Medulla oblongata (tissue), 1 donor: ENCODE data around the gene RAC3.
A peak's percentile ranks its signal among the peaks of the same experiment; 100 is the strongest.

Experiments used
- DNase-seq: peaks from one replicate; pipeline ENCODE4 v3.0.0-alpha.2; 2015; ENCODE audit errors: extremely low spot score

RAC3 gene

GRCh38 chr17:82031303-82031884 lies at the start of gene RAC3:
Gene RAC3, plus strand, starts transcription at chr17:82031678. Its CDS starts 84 bp downstream, at chr17:82031762.
- no peak for DNase-seq

GRCh38 chr17:81983011-81983638 lies 48.4 kb upstream of the RAC3 start:
- no peak for DNase-seq

GRCh38 chr17:81983639-81984373 lies 47.7 kb upstream of the RAC3 start:
- no peak for DNase-seq

GRCh38 chr17:81984773-81985410 lies 46.6 kb upstream of the RAC3 start:
- no peak for DNase-seq

- DNase-seq = no peak
Measured at GRCh38 chr17:81986606-81987005, 44.9 kb upstream of the RAC3 start.

- DNase-seq = no peak
Measured at GRCh38 chr17:81987161-81987770, 44.2 kb upstream of the RAC3 start.

GRCh38 chr17:81990836-81991683 lies 40.4 kb upstream of the RAC3 start:
- no peak for DNase-seq

GRCh38 chr17:81991684-81992305 lies 39.7 kb upstream of the RAC3 start:
- DNase-seq = peak; percentile 75

- no peak for DNase-seq
Measured at GRCh38 chr17:81992306-81993102, 39.0 kb upstream of the RAC3 start.

GRCh38 chr17:81993729-81994592 lies 37.5 kb upstream of the RAC3 start:
- no peak for DNase-seq

GRCh38 chr17:81994593-81995462 lies 36.6 kb upstream of the RAC3 start:
- DNase-seq = no peak

- DNase-seq = no peak
Measured at GRCh38 chr17:81995463-81996231, 35.8 kb upstream of the RAC3 start.

- no peak for DNase-seq
Measured at GRCh38 chr17:81996232-81996756, 35.2 kb upstream of the RAC3 start.

GRCh38 chr17:81996757-81997441 lies 34.6 kb upstream of the RAC3 start:
- no peak for DNase-seq

GRCh38 chr17:81998212-81998611 lies 33.3 kb upstream of the RAC3 start:
- DNase-seq = no peak

- DNase-seq = no peak
Measured at GRCh38 chr17:81998691-81999438, 32.6 kb upstream of the RAC3 start.
